HL-60 (cell line): ENCODE measurements around the gene PADI6.
"Not testable (repeated sequence)": the region's sequence is repeated elsewhere in the genome, so short reads cannot be mapped to it uniquely, and the experiment has no call there.

Source experiments
- DNase-seq, 2 experiments: peaks; one replicate each; pipeline ENCODE4 v3.0.0-alpha.2; 2010 to 2020; ENCODE audit warnings: low read depth in 1 of 2, low spot score in 1 of 2
- H3K27ac ChIP-seq: fragments of 250-450 bp; sonication (Bioruptor Pico); replicated peaks from 2 replicates; pipeline ENCODE4 v1.5.1; 2020; ENCODE audit warnings: mild to moderate bottlenecking, moderate library complexity
- H3K27me3 ChIP-seq: fragments of 250-450 bp; sonication (Bioruptor Pico); 2 replicates; pipeline ENCODE4 v1.5.1; 2021; ENCODE audit warnings: mild to moderate bottlenecking, moderate library complexity; ENCODE audit not compliant: insufficient read depth, poor library complexity, severe bottlenecking
- H3K4me3 ChIP-seq: replicated peaks from 2 replicates; pipeline ENCODE4 v1.5.1; 2011; ENCODE audit warnings: mild to moderate bottlenecking, control low read depth, low read length; ENCODE audit not compliant: insufficient read depth
- GABPA ChIP-seq: IDR thresholded peaks from 2 replicates; pipeline ENCODE4 v1.6.1; 2012; ENCODE audit warnings: low read depth
- POLR2AphosphoS5 ChIP-seq: IDR thresholded peaks from 2 replicates; pipeline ENCODE4 v1.6.1; 2012; ENCODE audit warnings: low read depth
- SPI1 ChIP-seq: IDR thresholded peaks from 2 replicates; pipeline ENCODE4 v1.6.1; 2012; ENCODE audit warnings: low read depth, mild to moderate bottlenecking, borderline replicate concordance
- TF ChIP-seq, protein P1 (sequence below): IDR thresholded peaks from one replicate; pipeline ENCODE4 v1.5.1; 2011; ENCODE audit warnings: low read length, control low read depth, inconsistent platforms; ENCODE audit not compliant: insufficient read depth
- TF ChIP-seq, protein P2 (sequence below): IDR thresholded peaks from 2 replicates; pipeline ENCODE4 v1.6.1; 2012; ENCODE audit warnings: low read depth; ENCODE audit not compliant: insufficient replicate concordance

PADI6 gene

GRCh38 chr1:17404820-17405219 is 32.8 kb downstream of the PADI6 start:
- TF ChIP-seq, protein P1, sequence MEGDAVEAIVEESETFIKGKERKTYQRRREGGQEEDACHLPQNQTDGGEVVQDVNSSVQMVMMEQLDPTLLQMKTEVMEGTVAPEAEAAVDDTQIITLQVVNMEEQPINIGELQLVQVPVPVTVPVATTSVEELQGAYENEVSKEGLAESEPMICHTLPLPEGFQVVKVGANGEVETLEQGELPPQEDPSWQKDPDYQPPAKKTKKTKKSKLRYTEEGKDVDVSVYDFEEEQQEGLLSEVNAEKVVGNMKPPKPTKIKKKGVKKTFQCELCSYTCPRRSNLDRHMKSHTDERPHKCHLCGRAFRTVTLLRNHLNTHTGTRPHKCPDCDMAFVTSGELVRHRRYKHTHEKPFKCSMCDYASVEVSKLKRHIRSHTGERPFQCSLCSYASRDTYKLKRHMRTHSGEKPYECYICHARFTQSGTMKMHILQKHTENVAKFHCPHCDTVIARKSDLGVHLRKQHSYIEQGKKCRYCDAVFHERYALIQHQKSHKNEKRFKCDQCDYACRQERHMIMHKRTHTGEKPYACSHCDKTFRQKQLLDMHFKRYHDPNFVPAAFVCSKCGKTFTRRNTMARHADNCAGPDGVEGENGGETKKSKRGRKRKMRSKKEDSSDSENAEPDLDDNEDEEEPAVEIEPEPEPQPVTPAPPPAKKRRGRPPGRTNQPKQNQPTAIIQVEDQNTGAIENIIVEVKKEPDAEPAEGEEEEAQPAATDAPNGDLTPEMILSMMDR = no peak
- TF ChIP-seq GABPA (no peak), SPI1 (no peak), POLR2AphosphoS5 (no peak)
- TF ChIP-seq, protein P2, sequence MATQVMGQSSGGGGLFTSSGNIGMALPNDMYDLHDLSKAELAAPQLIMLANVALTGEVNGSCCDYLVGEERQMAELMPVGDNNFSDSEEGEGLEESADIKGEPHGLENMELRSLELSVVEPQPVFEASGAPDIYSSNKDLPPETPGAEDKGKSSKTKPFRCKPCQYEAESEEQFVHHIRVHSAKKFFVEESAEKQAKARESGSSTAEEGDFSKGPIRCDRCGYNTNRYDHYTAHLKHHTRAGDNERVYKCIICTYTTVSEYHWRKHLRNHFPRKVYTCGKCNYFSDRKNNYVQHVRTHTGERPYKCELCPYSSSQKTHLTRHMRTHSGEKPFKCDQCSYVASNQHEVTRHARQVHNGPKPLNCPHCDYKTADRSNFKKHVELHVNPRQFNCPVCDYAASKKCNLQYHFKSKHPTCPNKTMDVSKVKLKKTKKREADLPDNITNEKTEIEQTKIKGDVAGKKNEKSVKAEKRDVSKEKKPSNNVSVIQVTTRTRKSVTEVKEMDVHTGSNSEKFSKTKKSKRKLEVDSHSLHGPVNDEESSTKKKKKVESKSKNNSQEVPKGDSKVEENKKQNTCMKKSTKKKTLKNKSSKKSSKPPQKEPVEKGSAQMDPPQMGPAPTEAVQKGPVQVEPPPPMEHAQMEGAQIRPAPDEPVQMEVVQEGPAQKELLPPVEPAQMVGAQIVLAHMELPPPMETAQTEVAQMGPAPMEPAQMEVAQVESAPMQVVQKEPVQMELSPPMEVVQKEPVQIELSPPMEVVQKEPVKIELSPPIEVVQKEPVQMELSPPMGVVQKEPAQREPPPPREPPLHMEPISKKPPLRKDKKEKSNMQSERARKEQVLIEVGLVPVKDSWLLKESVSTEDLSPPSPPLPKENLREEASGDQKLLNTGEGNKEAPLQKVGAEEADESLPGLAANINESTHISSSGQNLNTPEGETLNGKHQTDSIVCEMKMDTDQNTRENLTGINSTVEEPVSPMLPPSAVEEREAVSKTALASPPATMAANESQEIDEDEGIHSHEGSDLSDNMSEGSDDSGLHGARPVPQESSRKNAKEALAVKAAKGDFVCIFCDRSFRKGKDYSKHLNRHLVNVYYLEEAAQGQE = no peak
- Histone ChIP-seq H3K27ac (no peak overlapping the region), H3K27me3 (no peaks in the 10 kb centered on the region), H3K4me3 (no peak overlapping the region)
- DNase-seq = no peak

GRCh38 chr1:17405898-17406759 is 34.1 kb downstream of the PADI6 start:
- TF ChIP-seq POLR2AphosphoS5 (peak; percentile 81; the same call in 1 of the 2 replicates), SPI1 (no peak)
- TF ChIP-seq, protein P1 = peak; percentile 65
- Histone ChIP-seq H3K4me3 (no peak overlapping the region), H3K27ac (no peak overlapping the region), H3K27me3 (no peaks in the 10 kb centered on the region)
- DNase-seq = peak in 1 of 2 experiments; percentile 69

- not testable (repeated sequence) for DNase-seq, H3K27me3 ChIP-seq, H3K4me3 ChIP-seq, H3K27ac ChIP-seq
Observed at GRCh38 chr1:17406760-17407475, 34.9 kb downstream of the PADI6 start.

GRCh38 chr1:17407786-17408514 is 36.0 kb downstream of the PADI6 start:
- TF ChIP-seq POLR2AphosphoS5 = peak; percentile 31; the same call in 1 of the 2 replicates
- not testable (repeated sequence) for H3K27me3 ChIP-seq, DNase-seq, H3K4me3 ChIP-seq, H3K27ac ChIP-seq

GRCh38 chr1:17409391-17409811 is 37.4 kb downstream of the PADI6 start:
- no peak overlapping the region for H3K27ac ChIP-seq
- H3K27me3 ChIP-seq = no peaks in the 10 kb centered on the region
- H3K4me3 ChIP-seq = no peak overlapping the region
- DNase-seq = no peak
- TF ChIP-seq, protein P2 = no peak
- TF ChIP-seq POLR2AphosphoS5 = no peak
- TF ChIP-seq, protein P1 = no peak
- no peak for TF ChIP-seq GABPA
